Measurements from ENCODE around the gene TKTL1. TPM values are rescaled to one million over a fixed set of nuclear protein-coding genes. Genes with fewer than 3 reads are reported as not detected.

The TKTL1 gene
- total RNA-seq, 1 donor: not detected

DNA sequence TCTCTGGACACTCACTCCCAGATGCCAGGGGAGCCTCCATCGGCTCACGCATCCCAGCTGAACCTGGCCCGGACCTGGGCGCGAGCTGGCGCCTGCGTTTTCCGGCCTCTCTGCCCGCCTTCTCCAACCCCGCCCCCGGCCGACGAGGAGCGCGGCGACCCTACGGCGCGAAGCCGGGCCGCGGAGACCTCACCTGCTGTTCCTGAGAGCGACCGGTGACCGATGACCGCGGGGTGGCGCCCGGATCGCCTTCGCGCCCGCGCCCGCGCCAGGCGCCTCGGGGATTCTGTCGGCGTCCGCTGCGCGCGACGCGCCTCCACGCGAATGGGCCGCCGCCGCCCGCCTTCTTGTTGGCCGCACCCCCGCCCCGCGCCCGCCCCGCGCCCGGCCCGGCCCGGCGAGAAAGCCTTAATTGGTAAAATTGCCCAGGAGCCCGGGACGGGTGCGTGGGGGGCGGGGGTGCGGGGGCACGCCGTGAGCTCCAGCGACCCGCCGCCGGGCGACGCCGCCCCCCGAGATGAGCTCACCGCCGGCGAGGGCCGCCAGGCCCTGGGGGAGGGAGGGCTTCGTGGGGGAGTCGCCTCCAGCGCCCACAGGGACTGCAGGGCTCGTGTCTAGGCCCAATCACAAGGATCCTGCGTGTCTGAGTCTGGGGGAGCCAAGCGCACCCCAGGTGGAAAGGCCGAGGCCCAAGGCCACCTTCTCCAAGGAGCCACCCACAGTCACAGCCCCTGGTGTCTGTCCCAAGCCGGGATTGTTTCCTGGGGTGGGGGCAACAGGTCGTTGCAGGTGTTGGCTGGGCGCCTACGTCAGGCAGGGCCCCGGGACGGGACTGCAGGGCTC, 78.9 kb downstream of the TKTL1 start, which contains the start of gene FLNA:
Gene FLNA (minus strand): TSS at position 322 of the 843 bp plus-strand sequence. CDS start 3,389 bp downstream, outside the sequence.
- H3K4me3 ChIP-seq (ENCODE audit: low read depth, low read length): peak within 1 kb of the TSS; percentile 65
- DNase-seq (ENCODE audit: low read depth): no peak
- TF ChIP-seq CTCF (IDR thresholded peaks at IDR 0.05; ENCODE audit: insufficient read depth, low read length): no peak

GRCh38 chrX:154375156-154375504, 79.5 kb downstream of the TKTL1 start:
- no peak for DNase-seq (ENCODE audit: low read depth)
- no peak for TF ChIP-seq CTCF (IDR thresholded peaks at IDR 0.05; ENCODE audit: insufficient read depth, low read length)
- no peak overlapping the region for H3K4me3 ChIP-seq (ENCODE audit: low read depth, low read length)

DNA sequence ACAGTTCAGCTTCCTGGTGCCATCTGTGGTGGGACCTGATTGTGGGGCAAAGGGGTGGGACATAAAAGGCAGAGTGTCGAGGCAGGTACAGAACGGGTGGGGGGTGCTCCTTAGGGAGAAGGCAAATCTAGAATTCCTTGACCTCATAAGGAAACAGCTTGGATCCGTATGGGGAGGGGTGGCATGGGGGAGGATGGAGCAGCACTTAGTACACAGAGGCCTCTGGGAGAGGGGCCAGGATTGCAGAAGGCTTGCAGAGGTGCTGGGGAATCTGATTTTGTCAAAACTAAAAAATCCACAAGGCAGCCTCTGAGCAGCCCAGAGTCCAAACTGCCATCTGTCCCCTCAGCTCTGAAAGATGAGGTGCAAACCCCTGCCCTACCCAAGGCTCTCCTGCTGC, 81.2 kb downstream of the TKTL1 start:
- peak; percentile 16 for DNase-seq (ENCODE audit: low read depth)
- no peak for TF ChIP-seq CTCF (IDR thresholded peaks at IDR 0.05; ENCODE audit: insufficient read depth, low read length)
- H3K4me3 ChIP-seq (ENCODE audit: low read depth, low read length): no peak overlapping the region

DNA sequence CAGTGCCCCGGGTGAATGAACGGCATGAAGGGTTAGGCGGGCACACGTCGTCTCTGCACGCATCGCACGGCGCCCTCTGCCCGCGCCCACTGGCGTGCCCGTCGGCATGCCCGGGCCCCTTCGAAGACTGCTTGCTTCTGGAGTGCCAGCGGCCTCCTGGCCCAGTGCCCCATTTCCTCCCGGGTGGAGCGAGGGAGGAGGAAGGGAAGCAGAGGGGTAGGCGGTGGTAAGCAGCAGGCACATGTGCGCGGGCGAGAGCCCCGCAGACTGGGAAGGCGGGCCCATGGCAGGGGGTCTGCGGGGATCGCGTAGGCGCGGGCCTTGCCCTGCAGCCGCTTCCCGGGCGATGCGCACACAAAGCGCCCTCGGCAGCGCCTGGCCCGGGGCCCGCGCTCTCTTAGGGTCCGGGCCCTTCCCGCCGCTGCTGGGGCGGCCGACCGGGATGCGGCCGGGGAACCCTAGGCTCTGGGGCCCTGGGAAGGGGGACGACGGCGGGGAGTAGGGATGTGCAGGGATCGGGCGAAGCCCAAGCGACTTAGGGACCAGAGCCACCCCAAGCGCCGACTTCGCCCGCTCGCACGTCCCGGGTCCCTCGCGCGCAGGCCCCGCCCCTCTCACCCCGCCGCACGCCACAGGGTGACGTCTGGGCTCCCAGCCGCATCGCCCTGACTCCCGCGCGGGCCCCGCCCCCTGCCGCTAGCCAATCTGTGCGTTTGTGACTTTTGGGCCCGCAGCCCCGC, 82.6 kb downstream of the TKTL1 start:
- H3K4me3 ChIP-seq (ENCODE audit: low read depth, low read length): peak overlapping the region; percentile 59
- no peak for TF ChIP-seq CTCF (IDR thresholded peaks at IDR 0.05; ENCODE audit: insufficient read depth, low read length)
- no peak for DNase-seq (ENCODE audit: low read depth)

DNA sequence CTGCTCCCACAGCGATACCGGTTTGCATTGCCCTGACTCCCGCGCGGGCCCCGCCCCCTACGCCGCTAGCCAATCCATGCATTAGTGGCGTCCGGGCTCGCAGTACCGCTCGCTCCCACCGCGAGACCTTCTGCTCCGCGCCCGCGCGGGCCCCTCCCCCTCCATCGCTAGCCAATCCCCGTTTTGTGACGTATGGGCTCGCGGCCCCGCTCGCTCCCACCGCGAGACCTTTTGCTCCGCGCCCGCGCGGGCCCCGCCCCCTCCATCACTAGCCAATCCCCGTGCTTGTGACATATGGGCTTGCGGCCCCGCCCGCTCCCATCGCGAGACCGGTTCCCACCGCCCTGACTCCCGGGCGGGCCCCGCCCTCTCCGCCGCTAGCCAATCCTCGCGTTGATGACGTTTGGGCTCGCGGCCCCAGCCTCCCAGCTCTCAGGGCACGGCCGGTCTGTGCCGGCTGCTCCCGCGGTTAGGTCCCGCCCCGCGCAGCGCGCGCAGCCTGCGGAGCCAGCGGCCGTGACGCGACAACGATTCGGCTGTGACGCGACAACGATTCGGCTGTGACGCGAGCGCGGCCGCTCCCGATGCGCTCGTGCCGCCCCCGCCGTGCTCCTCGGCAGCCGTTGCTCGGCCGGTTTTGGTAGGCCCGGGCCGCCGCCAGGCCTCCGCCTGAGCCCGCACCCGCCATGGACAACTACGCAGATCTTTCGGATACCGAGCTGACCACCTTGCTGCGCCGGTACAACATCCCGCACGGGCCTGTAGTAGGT, 83.4 kb downstream of the TKTL1 start, which contains the start of gene EMD:
Gene EMD (plus strand): TSS at position 497 of the 770 bp plus-strand sequence. CDS start 190 bp downstream, at position 687.
- H3K4me3 ChIP-seq (ENCODE audit: low read depth, low read length): peak within 1 kb of the TSS; percentile 75
- no peak for TF ChIP-seq CTCF (IDR thresholded peaks at IDR 0.05; ENCODE audit: insufficient read depth, low read length)
- DNase-seq (ENCODE audit: low read depth): peak; percentile 95

- peak overlapping the region; percentile 75 for H3K4me3 ChIP-seq (ENCODE audit: low read depth, low read length)
- no peak for TF ChIP-seq CTCF (IDR thresholded peaks at IDR 0.05; ENCODE audit: insufficient read depth, low read length)
- DNase-seq (ENCODE audit: low read depth): no peak
Observed at GRCh38 chrX:154379569-154379951, 84.0 kb downstream of the TKTL1 start.
